HEK293 (cell line): ENCODE data around the gene PTGR2.

Experiments
- ATF2 ChIP-seq: fragments of 450-650 bp; formaldehyde crosslinking; IDR thresholded peaks from 2 replicates; pipeline ENCODE4 v1.5.1; 2016; ENCODE audit warnings: missing biosample characterization, missing genetic modification characterization, low read depth
- SCRT1 ChIP-seq: fragments of 450-650 bp; formaldehyde crosslinking; IDR thresholded peaks from 2 replicates; pipeline ENCODE4 v1.5.1; 2016; ENCODE audit warnings: missing biosample characterization, missing genetic modification characterization, borderline replicate concordance
- ZBTB17 ChIP-seq: fragments of 450-650 bp; formaldehyde crosslinking; IDR thresholded peaks from 2 replicates; pipeline ENCODE4 v1.5.1; 2016; ENCODE audit warnings: missing biosample characterization, missing genetic modification characterization
- ZBTB8A ChIP-seq: fragments of 450-650 bp; formaldehyde crosslinking; IDR thresholded peaks from 2 replicates; pipeline ENCODE4 v1.5.1; 2016; ENCODE audit warnings: missing biosample characterization, missing genetic modification characterization
- ZNF2 ChIP-seq: fragments of 450-650 bp; formaldehyde crosslinking; IDR thresholded peaks from 2 replicates; pipeline ENCODE4 v1.5.1; 2016; ENCODE audit warnings: missing biosample characterization, missing genetic modification characterization
- ZNF221 ChIP-seq: fragments of 450-650 bp; formaldehyde crosslinking; IDR thresholded peaks from 2 replicates; pipeline ENCODE4 v1.5.1; 2017; ENCODE audit warnings: missing biosample characterization, missing genetic modification characterization, borderline replicate concordance
- ZNF274 ChIP-seq, 2 experiments: fragments of 200-500 bp in 1 of 2; fragments of 450-650 bp in 1 of 2; sonication (Bioruptor generic) in 1 of 2; formaldehyde crosslinking in 1 of 2; IDR thresholded peaks; 2 replicates each; pipeline versions ENCODE4 v1.5.1 to v1.6.1; 2014 to 2016; ENCODE audit warnings: borderline replicate concordance in 1 of 2, inconsistent platforms in 1 of 2, low read length in 1 of 2, missing biosample characterization in 1 of 2, missing genetic modification characterization in 1 of 2
- ZNF664 ChIP-seq: fragments of 450-650 bp; formaldehyde crosslinking; IDR thresholded peaks from 2 replicates; pipeline ENCODE4 v1.5.1; 2016; ENCODE audit warnings: missing biosample characterization, missing genetic modification characterization
- ZXDB ChIP-seq: fragments of 450-650 bp; formaldehyde crosslinking; IDR thresholded peaks from 2 replicates; pipeline ENCODE4 v1.5.1; 2016; ENCODE audit warnings: missing biosample characterization, missing genetic modification characterization
- TF ChIP-seq, protein P1 (sequence below): fragments of 450-650 bp; formaldehyde crosslinking; IDR thresholded peaks from 2 replicates; pipeline ENCODE4 v1.5.1; 2016; ENCODE audit warnings: missing biosample characterization, missing genetic modification characterization
- TF ChIP-seq, protein P2 (sequence below): fragments of 450-650 bp; formaldehyde crosslinking; IDR thresholded peaks from 2 replicates; pipeline ENCODE4 v1.5.1; 2016; ENCODE audit warnings: missing biosample characterization, missing genetic modification characterization

- TF ChIP-seq ZNF221, result no peak
- TF ChIP-seq SCRT1 (tag by site-specific recombination), result no peak
- TF ChIP-seq ZXDB (tag by site-specific recombination), result no peak
- TF ChIP-seq, protein P1, sequence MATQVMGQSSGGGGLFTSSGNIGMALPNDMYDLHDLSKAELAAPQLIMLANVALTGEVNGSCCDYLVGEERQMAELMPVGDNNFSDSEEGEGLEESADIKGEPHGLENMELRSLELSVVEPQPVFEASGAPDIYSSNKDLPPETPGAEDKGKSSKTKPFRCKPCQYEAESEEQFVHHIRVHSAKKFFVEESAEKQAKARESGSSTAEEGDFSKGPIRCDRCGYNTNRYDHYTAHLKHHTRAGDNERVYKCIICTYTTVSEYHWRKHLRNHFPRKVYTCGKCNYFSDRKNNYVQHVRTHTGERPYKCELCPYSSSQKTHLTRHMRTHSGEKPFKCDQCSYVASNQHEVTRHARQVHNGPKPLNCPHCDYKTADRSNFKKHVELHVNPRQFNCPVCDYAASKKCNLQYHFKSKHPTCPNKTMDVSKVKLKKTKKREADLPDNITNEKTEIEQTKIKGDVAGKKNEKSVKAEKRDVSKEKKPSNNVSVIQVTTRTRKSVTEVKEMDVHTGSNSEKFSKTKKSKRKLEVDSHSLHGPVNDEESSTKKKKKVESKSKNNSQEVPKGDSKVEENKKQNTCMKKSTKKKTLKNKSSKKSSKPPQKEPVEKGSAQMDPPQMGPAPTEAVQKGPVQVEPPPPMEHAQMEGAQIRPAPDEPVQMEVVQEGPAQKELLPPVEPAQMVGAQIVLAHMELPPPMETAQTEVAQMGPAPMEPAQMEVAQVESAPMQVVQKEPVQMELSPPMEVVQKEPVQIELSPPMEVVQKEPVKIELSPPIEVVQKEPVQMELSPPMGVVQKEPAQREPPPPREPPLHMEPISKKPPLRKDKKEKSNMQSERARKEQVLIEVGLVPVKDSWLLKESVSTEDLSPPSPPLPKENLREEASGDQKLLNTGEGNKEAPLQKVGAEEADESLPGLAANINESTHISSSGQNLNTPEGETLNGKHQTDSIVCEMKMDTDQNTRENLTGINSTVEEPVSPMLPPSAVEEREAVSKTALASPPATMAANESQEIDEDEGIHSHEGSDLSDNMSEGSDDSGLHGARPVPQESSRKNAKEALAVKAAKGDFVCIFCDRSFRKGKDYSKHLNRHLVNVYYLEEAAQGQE, result no peak
- no peak for TF ChIP-seq ZNF2 (tag by site-specific recombination)
- TF ChIP-seq ZBTB17 (tag by site-specific recombination), result no peak
- no peak for TF ChIP-seq ZNF274 (IDR thresholded peaks at IDR 0.05; ENCODE audit: low read length)
- TF ChIP-seq ZNF274 (tag by site-specific recombination; IDR thresholded peaks at IDR 0.05; ENCODE audit: borderline replicate concordance), result no peak
- no peak for TF ChIP-seq ZNF664 (tag by site-specific recombination)
- no peak for TF ChIP-seq ZBTB8A (tag by site-specific recombination)
- TF ChIP-seq, protein P2, sequence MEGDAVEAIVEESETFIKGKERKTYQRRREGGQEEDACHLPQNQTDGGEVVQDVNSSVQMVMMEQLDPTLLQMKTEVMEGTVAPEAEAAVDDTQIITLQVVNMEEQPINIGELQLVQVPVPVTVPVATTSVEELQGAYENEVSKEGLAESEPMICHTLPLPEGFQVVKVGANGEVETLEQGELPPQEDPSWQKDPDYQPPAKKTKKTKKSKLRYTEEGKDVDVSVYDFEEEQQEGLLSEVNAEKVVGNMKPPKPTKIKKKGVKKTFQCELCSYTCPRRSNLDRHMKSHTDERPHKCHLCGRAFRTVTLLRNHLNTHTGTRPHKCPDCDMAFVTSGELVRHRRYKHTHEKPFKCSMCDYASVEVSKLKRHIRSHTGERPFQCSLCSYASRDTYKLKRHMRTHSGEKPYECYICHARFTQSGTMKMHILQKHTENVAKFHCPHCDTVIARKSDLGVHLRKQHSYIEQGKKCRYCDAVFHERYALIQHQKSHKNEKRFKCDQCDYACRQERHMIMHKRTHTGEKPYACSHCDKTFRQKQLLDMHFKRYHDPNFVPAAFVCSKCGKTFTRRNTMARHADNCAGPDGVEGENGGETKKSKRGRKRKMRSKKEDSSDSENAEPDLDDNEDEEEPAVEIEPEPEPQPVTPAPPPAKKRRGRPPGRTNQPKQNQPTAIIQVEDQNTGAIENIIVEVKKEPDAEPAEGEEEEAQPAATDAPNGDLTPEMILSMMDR (tag by site-specific recombination), result no peak
- no peak for TF ChIP-seq ATF2 (tag by site-specific recombination)
Measured at GRCh38 chr14:73815849-73816248, 35.8 kb upstream of the PTGR2 start.
